ENCODE data around the gene INF2.
"Not testable (repeated sequence)": the region's sequence is repeated elsewhere in the genome, so short reads cannot be mapped to it uniquely, and the experiment has no call there.

Gene INF2

DNA sequence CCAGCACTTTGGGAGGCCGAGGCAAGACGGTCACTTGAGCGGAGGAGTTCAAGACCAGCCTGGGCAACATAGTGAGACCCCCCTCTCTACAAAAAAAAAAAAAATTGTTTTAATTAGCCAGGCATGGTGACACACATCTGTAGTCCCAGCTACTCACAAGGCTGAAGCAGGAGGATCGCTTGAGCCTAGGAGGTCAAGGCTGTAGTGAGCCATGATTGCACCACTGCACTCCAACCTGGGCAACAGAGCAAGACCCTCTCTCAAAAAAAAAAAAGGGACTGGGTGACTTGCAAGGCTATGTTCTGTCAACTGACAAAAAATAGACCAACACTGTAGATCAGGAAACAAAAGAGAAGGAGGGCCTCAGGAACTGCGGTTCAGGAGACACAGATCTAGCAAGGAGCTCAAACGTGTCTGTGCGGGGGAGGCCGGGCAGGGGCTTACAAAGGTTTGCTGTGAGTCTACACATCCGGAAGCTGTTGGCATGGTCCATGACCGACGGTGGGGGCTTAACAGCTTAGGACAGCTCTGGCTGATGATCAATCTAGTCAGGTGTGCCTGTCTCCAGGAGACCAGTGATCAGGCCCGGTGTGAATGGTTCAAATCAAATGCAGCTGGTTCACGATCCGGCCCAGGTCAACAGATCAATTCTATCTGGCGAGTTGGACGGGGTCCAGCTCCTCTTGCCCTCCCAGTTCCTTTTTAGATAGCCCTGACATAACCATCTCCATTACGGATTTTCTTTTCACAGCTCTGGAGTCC, 31.7 kb upstream of the INF2 start:
- no peak for DNase-seq

DNA sequence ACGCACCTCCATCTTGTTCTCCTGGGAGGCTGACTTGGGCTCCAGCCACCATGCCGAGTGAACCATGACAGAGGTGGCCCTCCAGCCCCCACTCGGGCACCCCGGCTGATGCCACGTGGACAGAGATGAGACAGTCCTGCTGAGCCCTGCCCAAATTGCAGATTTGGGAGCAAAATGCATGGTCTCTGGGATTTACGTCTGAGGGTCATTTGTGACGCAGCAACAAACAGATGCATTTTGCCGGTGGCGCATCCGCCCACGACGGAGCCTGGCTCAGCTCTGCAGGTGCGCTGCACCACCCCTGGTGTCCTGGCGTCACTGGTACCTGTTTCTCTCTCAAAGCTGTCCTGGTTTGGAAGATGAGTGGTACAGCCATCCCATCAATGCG, 31.1 kb upstream of the INF2 start:
- DNase-seq, result no peak

GRCh38 chr14:104659146-104659545, 30.3 kb upstream of the INF2 start:
- DNase-seq, result no peak

GRCh38 chr14:104659764-104660523, 29.5 kb upstream of the INF2 start:
- no peak for DNase-seq

DNA sequence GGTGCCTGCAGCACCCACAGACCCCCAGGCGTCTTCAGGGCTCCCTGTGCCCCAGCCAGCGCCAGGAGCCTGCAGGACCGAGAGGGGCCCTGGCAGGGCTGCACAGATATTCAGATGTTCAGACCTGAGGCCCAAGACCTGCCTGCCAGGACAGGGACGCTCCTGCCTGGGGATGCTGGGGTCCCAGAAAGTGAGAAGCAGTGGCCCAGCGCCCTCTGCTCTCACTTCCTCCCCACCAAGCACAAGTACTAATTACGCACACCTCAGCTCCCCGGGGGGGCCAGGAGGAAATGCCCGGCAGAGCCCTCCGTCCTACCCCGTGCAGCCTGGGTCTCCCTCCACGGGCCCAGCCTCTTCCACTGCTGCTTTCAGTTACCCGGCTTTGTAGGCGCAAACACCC, 28.8 kb upstream of the INF2 start:
- no peak for DNase-seq

- no peak for DNase-seq
Observed at GRCh38 chr14:104661086-104661485, 28.3 kb upstream of the INF2 start.

- not testable (repeated sequence) for DNase-seq
Observed at GRCh38 chr14:104661528-104662157, 27.8 kb upstream of the INF2 start.

- DNase-seq, result not testable (repeated sequence)
Observed at GRCh38 chr14:104662472-104662871, 26.9 kb upstream of the INF2 start.

- DNase-seq, result no peak
Observed at GRCh38 chr14:104664107-104664506, 25.3 kb upstream of the INF2 start.

GRCh38 chr14:104664588-104664987, 24.8 kb upstream of the INF2 start:
- DNase-seq, result no peak

- no peak for DNase-seq
Observed at GRCh38 chr14:104665114-104665656, 24.2 kb upstream of the INF2 start.

DNA sequence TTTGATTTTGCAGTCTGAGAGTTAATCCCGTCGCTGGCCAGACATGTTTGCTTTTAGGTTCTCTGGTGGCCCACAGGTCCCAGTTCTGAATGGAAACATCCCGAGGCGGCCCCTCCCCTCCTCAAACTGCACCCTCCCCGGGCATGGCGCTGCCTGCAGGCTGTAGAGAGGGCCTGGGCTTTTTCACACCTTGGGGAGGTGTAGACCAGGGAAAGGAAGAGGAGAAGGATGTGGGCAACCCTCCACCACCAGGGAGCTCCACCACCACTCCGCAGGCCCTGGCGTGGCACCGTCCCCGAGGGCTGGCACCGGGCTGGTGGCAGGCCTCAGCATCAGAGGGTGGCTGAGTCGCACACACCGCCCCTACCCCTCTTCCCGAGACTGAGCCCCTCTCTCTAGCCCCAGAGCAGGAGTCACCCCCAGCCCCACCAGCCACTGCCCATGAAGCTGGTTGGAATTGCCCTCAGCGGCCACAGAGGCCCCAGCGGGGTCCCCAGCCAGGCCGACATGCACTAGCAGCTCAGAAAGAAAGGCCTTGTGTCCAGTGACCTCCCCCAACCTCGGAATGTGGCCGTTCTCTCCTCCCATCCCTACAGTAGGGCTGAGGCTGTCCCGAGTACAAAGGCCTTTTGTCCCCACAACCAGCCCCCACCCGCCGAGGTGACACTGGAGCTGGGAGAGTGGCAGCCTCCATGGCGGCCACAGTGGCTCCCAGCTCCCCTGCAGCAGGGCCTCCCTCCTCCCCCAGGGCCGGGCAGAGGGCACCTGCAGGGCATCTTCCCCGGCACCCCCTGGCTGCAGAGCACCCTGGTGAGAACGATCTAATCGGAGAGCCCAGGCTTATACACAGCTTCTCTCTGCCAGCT, 23.5 kb upstream of the INF2 start:
- peak; percentile 45 to 62 for DNase-seq

DNA sequence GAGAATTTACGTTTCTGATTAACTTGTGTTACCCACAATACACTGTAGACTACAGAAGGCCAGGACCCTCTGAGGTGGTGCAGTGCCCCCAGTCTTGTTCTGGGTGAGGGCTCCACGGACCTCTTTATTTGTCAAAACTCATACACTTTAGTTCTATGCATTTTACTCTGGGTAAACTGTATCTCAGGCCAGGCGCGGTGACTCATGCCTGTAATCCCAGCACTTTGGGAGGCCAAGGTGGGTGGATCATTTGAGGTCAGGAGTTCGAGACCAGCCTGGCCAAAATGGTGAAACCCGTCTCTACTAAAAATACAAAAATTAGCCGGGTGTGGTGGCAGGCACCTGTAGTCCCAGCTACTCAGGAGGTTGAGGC, 22.9 kb upstream of the INF2 start:
- DNase-seq, result not testable (repeated sequence)

- no peak for DNase-seq
Observed at GRCh38 chr14:104666981-104667380, 22.4 kb upstream of the INF2 start.

DNA sequence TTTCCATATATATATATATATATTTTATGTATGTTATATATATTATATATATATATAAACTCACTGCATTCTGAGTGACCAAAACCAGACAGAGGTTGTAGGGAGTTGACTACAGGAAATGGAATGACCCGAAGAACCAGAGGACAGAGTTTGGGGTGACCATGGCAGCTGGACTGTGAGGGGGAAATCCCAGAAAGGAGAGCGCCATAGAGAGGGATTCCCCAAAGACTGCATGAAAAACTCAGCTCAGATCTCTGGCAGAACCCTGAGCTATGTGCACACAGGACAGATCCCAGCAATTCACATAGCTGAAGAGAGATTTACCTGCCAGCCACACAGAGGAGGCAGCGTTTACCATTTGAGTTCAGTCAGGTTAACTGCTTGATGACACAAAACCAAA, 19.7 kb upstream of the INF2 start:
- DNase-seq, result no peak

DNA sequence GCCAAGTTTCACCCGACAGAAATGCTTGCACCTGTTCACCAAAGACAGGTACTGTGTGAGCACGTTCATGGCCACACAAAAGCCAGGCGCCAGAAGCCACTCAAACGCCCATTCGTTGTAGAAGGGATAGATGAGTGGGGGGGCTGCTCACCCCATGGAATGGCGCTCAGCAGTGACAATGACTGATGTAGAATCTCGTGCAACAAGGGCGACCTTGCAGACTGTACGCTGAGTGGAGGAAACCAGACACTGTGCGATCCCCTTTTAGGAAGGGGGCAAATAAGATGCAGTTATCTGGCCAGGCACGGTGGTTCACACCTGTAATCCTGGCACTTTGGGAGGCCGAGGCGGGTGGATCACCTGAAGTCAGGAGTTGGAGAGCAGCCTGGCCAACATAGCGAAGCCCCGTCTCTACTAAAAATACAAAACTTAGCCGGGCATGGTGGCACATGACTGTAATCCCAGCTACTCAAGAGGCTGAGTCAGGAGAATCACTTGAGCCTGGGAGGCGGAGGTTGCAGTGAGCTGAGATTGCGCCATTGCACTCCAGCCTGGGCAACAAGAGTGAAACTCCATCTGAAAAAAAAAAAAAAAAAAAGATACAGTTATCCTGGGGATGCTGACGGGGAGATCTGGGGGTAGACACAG, 18.0 kb upstream of the INF2 start:
- DNase-seq, result not testable (repeated sequence)

DNA sequence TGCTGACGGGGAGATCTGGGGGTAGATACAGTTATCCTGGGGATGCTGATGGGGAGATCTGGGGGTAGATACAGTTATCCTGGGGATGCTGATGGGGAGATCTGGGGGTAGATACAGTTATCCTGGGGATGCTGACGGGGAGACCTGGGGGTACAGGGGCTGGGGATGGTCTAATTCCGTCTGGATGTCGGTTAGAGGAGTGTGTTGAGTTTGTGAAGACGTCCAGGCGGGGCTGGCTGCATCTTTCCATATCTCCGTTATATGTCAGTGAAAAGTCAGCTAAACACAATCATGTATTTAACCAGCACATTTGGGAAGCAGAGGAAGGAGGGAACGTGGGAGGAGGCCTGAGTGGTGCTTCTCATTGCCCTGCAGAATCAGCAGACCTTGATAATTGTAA, 17.3 kb upstream of the INF2 start:
- not testable (repeated sequence) for DNase-seq

- no peak for DNase-seq
Observed at GRCh38 chr14:104673481-104673880, 15.9 kb upstream of the INF2 start.

DNA sequence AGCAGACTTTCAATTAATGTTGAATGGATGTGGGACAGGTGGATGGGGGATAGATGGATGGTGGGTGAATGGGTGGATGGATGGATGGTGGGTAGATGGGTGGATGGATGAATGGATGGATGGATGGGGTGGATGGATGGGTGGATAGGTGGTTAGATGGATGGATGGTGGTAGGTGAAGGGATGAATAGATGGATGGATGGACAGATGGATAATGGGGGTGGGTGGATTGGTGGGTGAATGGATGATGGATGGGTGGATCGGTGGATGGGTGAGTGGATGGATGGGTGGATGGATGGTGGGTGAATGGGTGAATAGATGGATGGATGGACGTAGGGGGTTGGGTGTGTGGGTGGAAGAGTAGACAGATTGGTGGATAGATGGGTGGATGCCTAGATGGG, 14.0 kb upstream of the INF2 start:
- DNase-seq, result no peak

- no peak for DNase-seq
Observed at GRCh38 chr14:104676130-104676693, 13.2 kb upstream of the INF2 start.

GRCh38 chr14:104676694-104677511, 12.5 kb upstream of the INF2 start:
- DNase-seq, result peak; percentile 76 to 82
